Peyer's patch (tissue), 4 donors: ENCODE results near the gene GFOD2.
A peak's percentile ranks its signal among the peaks of the same experiment; 100 is the strongest.

ENCODE experiments used
- POLR2A ChIP-seq, 2 donors: fragments of 450-650 bp; IDR thresholded peaks; one replicate each; pipeline ENCODE4 v1.5.1; 2017; ENCODE audit warnings: antibody characterized with exemption in 2 of 2, mild to moderate bottlenecking in 2 of 2, moderate library complexity in 2 of 2
- TF ChIP-seq, protein P1 (sequence below), 6 experiments: fragments of 450-650 bp in 4 of 6; fragments of 200-600 bp in 2 of 6; sonication (generic) in 1 of 6; IDR thresholded peaks; one replicate each; pipeline ENCODE4 v1.5.1; 2017 to 2019; ENCODE audit warnings: antibody characterized with exemption in 6 of 6, mild to moderate bottlenecking in 3 of 6, moderate library complexity in 1 of 6

DNA sequence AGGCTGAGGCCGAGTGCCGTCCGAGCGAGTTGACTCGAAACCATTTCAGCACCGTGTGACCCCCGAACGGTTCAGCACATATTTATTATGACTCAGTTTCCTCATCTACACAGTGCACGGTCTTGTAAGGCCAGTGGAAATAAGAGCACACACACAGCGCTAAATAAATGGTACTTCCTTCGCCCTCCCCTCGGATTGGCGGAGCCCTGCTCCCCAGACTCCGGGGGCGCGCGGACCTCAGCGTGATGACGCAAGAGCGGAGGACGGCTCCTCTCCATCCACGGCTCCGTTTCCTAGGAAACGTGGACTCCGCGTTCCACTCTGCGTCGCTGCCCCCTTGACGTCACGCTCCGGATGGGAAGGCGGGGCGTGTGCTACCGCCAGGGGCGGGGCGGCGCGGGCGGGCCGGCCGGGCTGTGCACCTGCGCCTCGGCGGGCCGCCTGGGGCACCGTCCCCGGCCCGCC lies 58.5 kb downstream of the GFOD2 start, which contains the start of gene PARD6A:
- TF ChIP-seq, protein P1, sequence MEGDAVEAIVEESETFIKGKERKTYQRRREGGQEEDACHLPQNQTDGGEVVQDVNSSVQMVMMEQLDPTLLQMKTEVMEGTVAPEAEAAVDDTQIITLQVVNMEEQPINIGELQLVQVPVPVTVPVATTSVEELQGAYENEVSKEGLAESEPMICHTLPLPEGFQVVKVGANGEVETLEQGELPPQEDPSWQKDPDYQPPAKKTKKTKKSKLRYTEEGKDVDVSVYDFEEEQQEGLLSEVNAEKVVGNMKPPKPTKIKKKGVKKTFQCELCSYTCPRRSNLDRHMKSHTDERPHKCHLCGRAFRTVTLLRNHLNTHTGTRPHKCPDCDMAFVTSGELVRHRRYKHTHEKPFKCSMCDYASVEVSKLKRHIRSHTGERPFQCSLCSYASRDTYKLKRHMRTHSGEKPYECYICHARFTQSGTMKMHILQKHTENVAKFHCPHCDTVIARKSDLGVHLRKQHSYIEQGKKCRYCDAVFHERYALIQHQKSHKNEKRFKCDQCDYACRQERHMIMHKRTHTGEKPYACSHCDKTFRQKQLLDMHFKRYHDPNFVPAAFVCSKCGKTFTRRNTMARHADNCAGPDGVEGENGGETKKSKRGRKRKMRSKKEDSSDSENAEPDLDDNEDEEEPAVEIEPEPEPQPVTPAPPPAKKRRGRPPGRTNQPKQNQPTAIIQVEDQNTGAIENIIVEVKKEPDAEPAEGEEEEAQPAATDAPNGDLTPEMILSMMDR (IDR thresholded peaks at IDR 0.05): peak in 2 of 6 experiments; percentile 20 to 29
- peak in 1 of 2 donors; percentile 30 for TF ChIP-seq POLR2A (IDR thresholded peaks at IDR 0.05)
